Panc1 (cell line): ENCODE measurements around the gene SCAMP1. TPM values are rescaled to one million over a fixed set of nuclear protein-coding genes. Genes with fewer than 3 reads are reported as not detected.

Experiments
- ATAC-seq: fragments of 200-7000 bp; cut with Tn5 transposase; 2 replicates; pipeline ENCODE4 v1.9.1; 2020; ENCODE audit warnings: mild to moderate bottlenecking, moderate library complexity
- BruUV-seq: library from RNA; stranded (reverse); fragments of 400-500 nt; replicated peaks from 2 replicates; lab custom pipeline; 2021; lab: Mats Ljungman, UMichigan
- CTCF ChIA-PET: fragments of 300-600 bp; sonication (Branson Sonifier 250); formaldehyde crosslinking; loops from one replicate; lab custom pipeline; 2022; ENCODE audit warnings: antibody characterized with exemption; lab: Charles Lee
- POLR2A ChIA-PET: fragments of 300-600 bp; sonication (Branson Sonifier 250); formaldehyde crosslinking; loops from one replicate; lab custom pipeline; 2022; ENCODE audit warnings: antibody characterized with exemption; lab: Charles Lee
- DNase-seq: peaks from one replicate; pipeline ENCODE4 v3.0.0-alpha.2; 2010; ENCODE audit warnings: low read depth, low spot score
- H3K27ac ChIP-seq: 2 replicates; pipeline ENCODE4 v1.5.1; 2011; ENCODE audit warnings: mild to moderate bottlenecking, low read length, inconsistent platforms
- H3K27me3 ChIP-seq: fragments of 200-500 bp; sonication (Bioruptor generic); 2 replicates; pipeline ENCODE4 v1.6.0; 2014; ENCODE audit warnings: low read length, inconsistent platforms; ENCODE audit not compliant: control insufficient read depth, insufficient read depth
- H3K36me3 ChIP-seq: fragments of 200-500 bp; sonication (Bioruptor generic); 2 replicates; pipeline ENCODE4 v1.5.1; 2014; ENCODE audit warnings: inconsistent platforms, mild to moderate bottlenecking, low read length, moderate library complexity; ENCODE audit not compliant: control insufficient read depth, insufficient read depth
- H3K4me1 ChIP-seq: 2 replicates; pipeline ENCODE4 v1.5.1; 2011; ENCODE audit warnings: inconsistent platforms, mild to moderate bottlenecking, low read length, moderate library complexity; ENCODE audit not compliant: control insufficient read depth, insufficient read depth
- H3K4me3 ChIP-seq, 2 experiments: 2 replicates each; pipeline ENCODE4 v1.5.1; 2011 to 2012; ENCODE audit warnings: low read depth in 2 of 2, low read length in 2 of 2, mild to moderate bottlenecking in 2 of 2, inconsistent platforms in 1 of 2, moderate library complexity in 1 of 2
- H3K9me3 ChIP-seq: fragments of 200-500 bp; sonication (Bioruptor generic); 2 replicates; pipeline ENCODE4 v1.5.1; 2014; ENCODE audit warnings: low read depth, mild to moderate bottlenecking, inconsistent platforms, low read length, moderate library complexity; ENCODE audit not compliant: control insufficient read depth, insufficient read depth
- POLR2AphosphoS5 ChIP-seq: IDR thresholded peaks from 2 replicates; pipeline ENCODE4 v1.6.1; 2012; ENCODE audit warnings: mild to moderate bottlenecking, low read depth, low read length, moderate library complexity
- SIN3A ChIP-seq: IDR thresholded peaks from 2 replicates; pipeline ENCODE4 v1.6.1; 2012; ENCODE audit warnings: low read depth, mild to moderate bottlenecking, low read length, moderate library complexity, borderline replicate concordance; ENCODE audit not compliant: insufficient read depth
- TCF7L2 ChIP-seq: IDR thresholded peaks from 2 replicates; pipeline ENCODE4 v1.6.1; 2011; ENCODE audit warnings: mild to moderate bottlenecking, low read depth, low read length, inconsistent platforms
- in situ Hi-C: cut with HindIII; loops from 2 replicates; pipeline ENCODE4 v1.10.0; 2016; ENCODE audit warnings: low sequenced_read_pairs, low pct_unique_long_range_greater_than_20kb
- intact Hi-C: fragments of 100-400 bp; cut with micrococcal nuclease; formaldehyde crosslinking; loops from one replicate; pipeline ENCODE4 v1.10.0; 2022; ENCODE audit not compliant: unreplicated experiment
- total RNA-seq: library from RNA; stranded (reverse); gene quantifications from one replicate; pipeline ENCODE4 v1.2.1, GENCODE V29; 2021; ENCODE audit not compliant: unreplicated experiment
- TF ChIP-seq, protein P1 (sequence below): fragments of 450-650 bp; IDR thresholded peaks from 2 replicates; pipeline ENCODE4 v1.5.1; 2017; ENCODE audit warnings: mild to moderate bottlenecking
- TF ChIP-seq, protein P2 (sequence below), 2 experiments: IDR thresholded peaks; 2 replicates each; pipeline ENCODE4 v1.6.1; 2011 to 2012; ENCODE audit warnings: low read depth in 2 of 2, control low read depth in 1 of 2, low read length in 1 of 2, mild to moderate bottlenecking in 1 of 2, moderate library complexity in 1 of 2; ENCODE audit not compliant: insufficient read depth in 1 of 2

Gene SCAMP1
- total RNA-seq, 1 experiment from 2014 or later = 51.3 TPM

DNA sequence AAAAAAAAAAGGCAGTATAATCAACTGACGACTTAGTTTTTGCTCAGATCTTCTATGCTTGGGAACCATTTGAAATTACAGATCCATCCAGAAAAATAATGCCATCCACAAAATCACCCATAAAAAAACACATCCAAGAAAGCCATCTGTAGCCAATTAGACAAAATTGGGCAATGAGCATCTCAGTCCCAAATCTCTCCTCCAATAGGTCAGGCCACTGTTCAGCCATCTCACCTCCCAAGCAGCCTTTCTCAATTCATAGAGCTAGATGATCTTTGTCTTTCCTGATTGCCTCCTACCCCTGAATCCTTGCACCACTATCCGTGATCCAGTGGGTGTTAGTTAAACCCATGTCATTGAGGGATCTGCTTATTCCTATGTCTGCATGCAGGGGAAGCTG, 139.6 kb downstream of the SCAMP1 start:
- intact Hi-C loops (no loop called here), in situ Hi-C loops (no loop called here)
- no TSS peak for BruUV-seq
- H3K9me3 ChIP-seq = no peaks in the 10 kb centered on the region
- H3K36me3 ChIP-seq = no peaks in the 10 kb centered on the region
- H3K4me3 ChIP-seq = no peak overlapping the region
- CTCF ChIA-PET = no interaction called here
- H3K27me3 ChIP-seq = no peaks in the 10 kb centered on the region
- no peak overlapping the region for H3K27ac ChIP-seq
- TF ChIP-seq, protein P1, sequence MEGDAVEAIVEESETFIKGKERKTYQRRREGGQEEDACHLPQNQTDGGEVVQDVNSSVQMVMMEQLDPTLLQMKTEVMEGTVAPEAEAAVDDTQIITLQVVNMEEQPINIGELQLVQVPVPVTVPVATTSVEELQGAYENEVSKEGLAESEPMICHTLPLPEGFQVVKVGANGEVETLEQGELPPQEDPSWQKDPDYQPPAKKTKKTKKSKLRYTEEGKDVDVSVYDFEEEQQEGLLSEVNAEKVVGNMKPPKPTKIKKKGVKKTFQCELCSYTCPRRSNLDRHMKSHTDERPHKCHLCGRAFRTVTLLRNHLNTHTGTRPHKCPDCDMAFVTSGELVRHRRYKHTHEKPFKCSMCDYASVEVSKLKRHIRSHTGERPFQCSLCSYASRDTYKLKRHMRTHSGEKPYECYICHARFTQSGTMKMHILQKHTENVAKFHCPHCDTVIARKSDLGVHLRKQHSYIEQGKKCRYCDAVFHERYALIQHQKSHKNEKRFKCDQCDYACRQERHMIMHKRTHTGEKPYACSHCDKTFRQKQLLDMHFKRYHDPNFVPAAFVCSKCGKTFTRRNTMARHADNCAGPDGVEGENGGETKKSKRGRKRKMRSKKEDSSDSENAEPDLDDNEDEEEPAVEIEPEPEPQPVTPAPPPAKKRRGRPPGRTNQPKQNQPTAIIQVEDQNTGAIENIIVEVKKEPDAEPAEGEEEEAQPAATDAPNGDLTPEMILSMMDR = no peak
- TF ChIP-seq, protein P2, sequence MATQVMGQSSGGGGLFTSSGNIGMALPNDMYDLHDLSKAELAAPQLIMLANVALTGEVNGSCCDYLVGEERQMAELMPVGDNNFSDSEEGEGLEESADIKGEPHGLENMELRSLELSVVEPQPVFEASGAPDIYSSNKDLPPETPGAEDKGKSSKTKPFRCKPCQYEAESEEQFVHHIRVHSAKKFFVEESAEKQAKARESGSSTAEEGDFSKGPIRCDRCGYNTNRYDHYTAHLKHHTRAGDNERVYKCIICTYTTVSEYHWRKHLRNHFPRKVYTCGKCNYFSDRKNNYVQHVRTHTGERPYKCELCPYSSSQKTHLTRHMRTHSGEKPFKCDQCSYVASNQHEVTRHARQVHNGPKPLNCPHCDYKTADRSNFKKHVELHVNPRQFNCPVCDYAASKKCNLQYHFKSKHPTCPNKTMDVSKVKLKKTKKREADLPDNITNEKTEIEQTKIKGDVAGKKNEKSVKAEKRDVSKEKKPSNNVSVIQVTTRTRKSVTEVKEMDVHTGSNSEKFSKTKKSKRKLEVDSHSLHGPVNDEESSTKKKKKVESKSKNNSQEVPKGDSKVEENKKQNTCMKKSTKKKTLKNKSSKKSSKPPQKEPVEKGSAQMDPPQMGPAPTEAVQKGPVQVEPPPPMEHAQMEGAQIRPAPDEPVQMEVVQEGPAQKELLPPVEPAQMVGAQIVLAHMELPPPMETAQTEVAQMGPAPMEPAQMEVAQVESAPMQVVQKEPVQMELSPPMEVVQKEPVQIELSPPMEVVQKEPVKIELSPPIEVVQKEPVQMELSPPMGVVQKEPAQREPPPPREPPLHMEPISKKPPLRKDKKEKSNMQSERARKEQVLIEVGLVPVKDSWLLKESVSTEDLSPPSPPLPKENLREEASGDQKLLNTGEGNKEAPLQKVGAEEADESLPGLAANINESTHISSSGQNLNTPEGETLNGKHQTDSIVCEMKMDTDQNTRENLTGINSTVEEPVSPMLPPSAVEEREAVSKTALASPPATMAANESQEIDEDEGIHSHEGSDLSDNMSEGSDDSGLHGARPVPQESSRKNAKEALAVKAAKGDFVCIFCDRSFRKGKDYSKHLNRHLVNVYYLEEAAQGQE (IDR thresholded peaks at IDR 0.05; ENCODE audit: insufficient read depth in 1 of 2, low read depth in 2 of 2, low read length in 1 of 2) = no peak
- TF ChIP-seq SIN3A = no peak
- no peak for TF ChIP-seq POLR2AphosphoS5
- TF ChIP-seq TCF7L2 = no peak
- POLR2A ChIA-PET = no interaction called here
- DNase-seq (no peak), ATAC-seq (no peak)
- H3K4me1 ChIP-seq = no peaks in the 10 kb centered on the region

DNA sequence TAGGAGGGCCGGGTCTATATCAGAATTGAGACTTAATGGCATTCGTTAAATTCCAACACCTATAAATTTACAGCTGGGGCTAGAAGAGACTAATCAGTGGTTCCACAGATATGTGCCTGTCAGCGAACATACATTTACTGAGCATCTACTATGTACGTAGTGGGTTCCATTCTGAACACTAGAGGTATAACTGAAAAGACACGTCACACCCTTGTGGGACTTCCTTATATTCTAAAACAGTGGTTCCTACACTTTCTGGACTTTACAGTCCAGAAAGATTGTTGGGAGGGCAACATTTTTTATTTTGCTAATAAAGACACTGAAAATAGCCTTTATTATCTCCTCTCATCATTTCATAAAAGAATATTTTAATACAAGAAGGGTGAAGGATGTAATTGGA, 140.5 kb downstream of the SCAMP1 start:
- BruUV-seq = no TSS peak
- intact Hi-C loops = no loop called here
- ChIA-PET POLR2A (no interaction called here), CTCF (no interaction called here)
- in situ Hi-C loops = no loop called here
- H3K4me3 ChIP-seq = no peak overlapping the region
- H3K4me1 ChIP-seq = no peaks in the 10 kb centered on the region
- no peaks in the 10 kb centered on the region for H3K27me3 ChIP-seq
- H3K9me3 ChIP-seq = no peaks in the 10 kb centered on the region
- no peaks in the 10 kb centered on the region for H3K36me3 ChIP-seq
- ATAC-seq = no peak
- TF ChIP-seq, protein P1 = no peak
- TF ChIP-seq SIN3A (no peak), TCF7L2 (no peak), POLR2AphosphoS5 (no peak)
- TF ChIP-seq, protein P2 (IDR thresholded peaks at IDR 0.05; ENCODE audit: insufficient read depth in 1 of 2, low read depth in 2 of 2, low read length in 1 of 2) = no peak
- H3K27ac ChIP-seq = no peak overlapping the region
- DNase-seq = no peak
